IPS DF 19.7 (cell line): Measurements from ENCODE around the gene GLCCI1.

Experiments
- DNase-seq: peaks from one replicate; pipeline ENCODE4 v3.0.0-alpha.2; 2013; ENCODE audit warnings: low read depth, low spot score

Gene GLCCI1

DNA sequence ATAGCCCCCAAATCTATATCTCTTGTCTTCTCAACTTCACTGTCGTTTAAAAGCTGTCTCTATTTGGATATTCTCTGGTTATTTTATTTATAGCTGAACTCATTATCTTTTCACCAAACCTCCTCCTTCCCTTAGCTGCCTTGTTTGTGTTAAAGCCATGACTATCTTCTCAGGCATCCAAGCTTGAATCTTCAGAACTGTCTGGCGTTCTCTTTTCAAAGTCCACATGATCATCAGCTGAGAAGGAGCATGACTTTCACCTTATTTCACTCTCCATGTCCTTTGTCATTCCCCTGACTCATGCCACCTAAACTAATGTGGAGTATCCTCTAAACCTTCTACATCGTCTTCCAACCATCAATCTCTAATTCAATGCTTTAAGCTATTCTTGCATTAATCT is 5.7 kb upstream of the GLCCI1 start:
- no peak for DNase-seq

DNA sequence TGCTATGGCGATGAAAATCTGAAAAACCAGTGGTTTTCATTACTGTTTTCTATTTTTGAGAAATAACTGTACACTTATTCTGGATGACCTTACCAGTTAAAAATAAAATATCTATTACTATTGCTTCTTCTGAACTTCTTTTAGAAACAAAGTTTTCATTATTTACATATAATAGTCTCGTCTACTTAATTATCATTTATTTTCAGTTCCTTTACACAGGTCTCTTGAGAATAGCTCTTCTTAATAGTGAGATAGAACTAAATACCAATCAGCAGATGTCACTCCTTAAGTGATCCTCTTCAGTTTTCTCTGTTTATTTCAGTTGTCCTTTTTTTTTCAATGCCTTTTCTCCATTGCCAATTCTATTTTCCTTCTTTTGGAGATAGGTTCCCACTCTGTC is 4.3 kb upstream of the GLCCI1 start:
- no peak for DNase-seq

DNA sequence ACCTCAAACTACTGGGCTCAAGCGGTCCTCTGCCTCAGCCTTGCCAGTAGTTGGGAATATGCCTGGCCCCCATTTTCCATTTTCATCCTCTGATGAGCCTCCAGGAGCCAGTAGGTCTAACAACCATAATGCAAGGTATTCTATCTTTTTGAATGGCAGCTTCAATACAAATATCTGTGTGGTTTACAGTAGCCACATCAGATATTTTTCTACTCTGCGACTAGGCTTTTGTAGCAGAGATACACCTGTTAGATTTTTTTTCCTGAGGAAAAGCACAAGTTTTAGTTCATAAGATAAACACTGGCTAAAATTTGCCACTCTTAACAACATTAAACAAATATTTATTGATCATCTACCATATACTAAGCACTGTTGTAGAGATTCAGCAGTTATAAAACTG is 3.9 kb upstream of the GLCCI1 start:
- DNase-seq, result no peak

GRCh38 chr7:7965301-7965700 is 3.3 kb upstream of the GLCCI1 start:
- no peak for DNase-seq

GRCh38 chr7:7966141-7966734 is 2.4 kb upstream of the GLCCI1 start:
- no peak for DNase-seq

GRCh38 chr7:7967886-7968543 is 581 bp upstream of the GLCCI1 start:
- DNase-seq, result no peak

DNA sequence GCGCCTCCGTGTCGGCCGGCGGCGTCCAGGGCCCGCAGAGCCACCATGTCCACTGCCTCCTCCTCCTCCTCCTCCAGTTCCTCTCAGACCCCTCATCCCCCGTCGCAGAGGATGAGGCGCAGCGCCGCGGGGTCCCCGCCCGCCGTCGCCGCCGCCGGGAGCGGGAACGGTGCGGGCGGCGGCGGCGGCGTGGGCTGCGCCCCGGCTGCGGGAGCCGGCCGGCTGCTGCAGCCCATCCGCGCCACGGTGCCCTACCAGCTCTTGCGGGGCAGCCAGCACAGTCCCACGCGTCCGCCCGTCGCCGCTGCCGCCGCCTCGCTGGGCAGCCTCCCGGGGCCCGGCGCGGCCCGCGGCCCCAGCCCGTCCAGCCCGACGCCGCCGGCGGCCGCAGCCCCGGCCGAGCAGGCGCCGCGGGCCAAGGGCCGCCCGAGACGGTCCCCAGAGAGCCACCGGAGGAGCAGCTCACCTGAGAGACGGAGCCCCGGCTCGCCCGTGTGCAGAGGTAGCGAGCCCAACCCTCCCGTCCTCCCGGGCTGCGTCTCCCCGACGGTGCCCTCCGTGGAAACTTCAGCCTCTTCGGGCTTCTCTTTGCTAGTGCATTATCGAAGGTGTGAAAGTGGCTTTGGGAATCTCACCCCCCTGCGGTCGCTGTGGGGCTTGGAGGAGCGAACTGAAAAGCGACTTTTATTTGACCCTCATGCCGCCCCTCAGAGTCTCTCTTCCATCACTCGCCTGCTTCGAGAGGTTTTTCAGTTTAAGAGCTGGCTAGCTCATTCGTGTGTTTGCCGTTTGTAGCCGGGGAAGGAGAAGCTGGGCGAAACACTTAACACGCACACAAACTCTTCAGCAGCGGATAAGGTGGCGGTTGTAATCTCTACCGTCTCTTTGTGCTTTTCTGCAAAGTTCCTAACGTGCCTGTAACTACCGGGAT is 975 bp downstream of the GLCCI1 start:
- DNase-seq, result no peak

DNA sequence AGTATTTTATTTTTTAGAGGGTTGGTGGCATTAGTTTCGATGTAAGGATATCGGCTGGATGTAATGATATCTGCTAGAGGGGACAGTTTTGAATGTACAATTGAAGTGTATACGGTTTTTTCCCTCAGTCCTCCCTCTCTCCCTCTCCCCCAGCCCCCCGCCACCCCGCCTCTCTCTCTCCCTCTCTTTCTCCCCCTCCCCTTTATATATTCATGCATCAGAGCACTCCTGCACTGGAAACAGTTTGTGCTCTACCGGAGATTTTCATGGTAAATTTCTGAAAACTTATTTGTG is 1.6 kb downstream of the GLCCI1 start:
- no peak for DNase-seq

DNA sequence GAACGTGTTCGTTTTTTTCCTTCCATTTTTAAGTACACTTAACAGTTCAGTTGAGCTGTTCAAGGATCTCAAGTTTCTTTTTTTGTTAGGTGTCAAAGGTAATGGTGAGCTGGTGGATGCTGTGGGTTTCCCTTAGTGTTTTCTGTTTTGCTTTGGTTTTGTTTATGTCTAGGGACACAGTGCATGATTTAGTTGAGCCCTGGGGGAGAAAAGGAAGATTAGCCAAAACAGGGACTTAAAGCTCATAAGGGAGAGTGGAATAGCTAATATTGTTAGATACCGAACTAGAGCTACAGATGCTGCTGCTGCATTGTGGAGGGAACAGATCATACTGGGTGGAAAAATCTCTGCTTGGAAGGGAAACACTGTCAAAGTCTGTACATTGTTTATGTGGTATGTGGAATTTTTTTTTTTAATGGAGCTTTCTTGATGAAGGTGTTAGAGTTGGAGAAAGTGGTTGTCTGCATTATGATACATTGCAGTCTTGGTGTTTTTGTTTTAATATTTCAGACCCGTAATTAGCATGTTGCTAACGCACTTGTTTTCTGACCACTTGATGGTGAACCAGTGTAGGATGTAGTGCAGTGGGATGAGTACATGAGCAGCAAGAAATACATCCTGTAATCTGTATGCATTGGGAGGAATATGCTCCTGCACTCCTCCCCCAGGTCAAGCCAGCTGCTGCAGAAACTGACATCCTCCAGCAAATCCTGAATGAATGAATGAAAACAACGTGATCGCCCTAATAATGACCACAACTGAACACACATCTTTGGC is 2.1 kb downstream of the GLCCI1 start:
- no peak for DNase-seq

DNA sequence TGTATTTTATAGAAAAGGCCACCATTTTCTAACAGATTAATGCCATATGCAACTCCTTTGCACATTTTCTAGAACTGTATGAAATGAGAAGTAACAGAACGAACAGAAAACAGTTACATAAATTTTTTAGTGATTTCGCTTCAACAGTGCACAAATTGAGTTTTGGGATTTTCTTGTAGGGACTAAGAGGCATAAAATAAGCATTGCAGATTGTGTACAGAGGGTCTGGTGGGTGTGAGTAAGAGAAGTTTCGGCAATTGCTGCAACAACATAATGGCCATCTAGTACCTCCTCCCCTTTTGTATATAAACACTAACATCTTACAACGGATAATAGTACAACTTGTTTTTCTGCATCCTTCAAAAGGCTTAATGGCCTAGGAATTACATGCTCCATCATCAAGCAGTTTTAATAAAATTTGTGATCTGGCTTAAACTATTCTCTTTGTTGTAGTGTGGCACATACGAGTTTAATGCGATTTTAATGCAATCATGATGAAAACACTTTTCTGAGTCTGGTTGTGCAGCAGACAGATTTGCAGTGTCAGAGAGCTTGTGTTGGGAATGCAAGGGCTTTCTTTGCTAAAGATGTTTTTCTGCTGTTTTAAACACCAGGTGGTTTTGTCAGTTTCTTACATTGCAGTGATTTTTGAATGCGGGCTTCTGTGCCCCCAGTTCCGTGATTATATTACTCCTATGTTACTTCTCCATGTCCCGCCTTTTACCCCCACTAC is 2.9 kb downstream of the GLCCI1 start:
- no peak for DNase-seq

- DNase-seq, result no peak
Measured at GRCh38 chr7:7972128-7972527, 3.5 kb downstream of the GLCCI1 start.

GRCh38 chr7:7972922-7973594 is 4.5 kb downstream of the GLCCI1 start:
- no peak for DNase-seq

DNA sequence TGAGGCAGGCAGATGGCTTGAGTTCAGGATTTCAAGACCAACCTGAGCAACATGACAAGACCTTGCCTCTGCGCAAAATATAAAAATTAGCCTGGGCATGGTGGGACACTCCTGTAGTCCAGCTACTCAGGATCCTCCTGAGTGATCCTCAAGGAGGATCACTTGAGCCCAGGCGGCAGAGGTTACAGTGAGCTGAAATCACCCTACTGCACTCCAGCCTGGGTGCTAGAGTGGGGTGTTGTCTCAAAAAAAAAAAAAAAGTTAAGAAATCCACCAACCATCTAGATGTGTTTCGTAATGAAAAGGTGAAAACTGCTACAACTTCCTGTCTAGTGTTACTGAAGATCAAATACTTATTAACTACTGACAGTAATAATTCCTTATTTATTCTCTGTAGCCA is 8.1 kb downstream of the GLCCI1 start:
- no peak for DNase-seq

GRCh38 chr7:7977774-7978173 is 9.2 kb downstream of the GLCCI1 start:
- no peak for DNase-seq

GRCh38 chr7:7978860-7979259 is 10.3 kb downstream of the GLCCI1 start:
- no peak for DNase-seq

DNA sequence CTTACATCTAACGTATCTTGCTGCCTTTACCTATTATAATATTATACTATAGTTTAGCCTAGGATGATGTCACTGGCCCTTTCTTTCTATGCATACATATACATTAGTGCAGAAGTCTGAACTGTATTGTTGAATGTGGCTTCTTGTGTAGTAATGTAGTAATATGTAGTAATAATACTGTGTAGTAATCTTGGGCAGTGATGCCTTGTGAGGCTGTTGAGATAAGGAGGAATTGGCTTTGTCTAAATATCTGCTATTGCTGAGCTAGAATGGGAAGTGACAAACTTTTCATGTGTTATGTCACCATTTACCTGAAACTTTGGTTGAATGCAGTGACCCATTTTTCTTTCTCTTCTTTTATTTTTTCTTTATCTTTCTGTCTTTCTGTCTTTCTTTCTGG is 11.0 kb downstream of the GLCCI1 start:
- DNase-seq, result no peak

GRCh38 chr7:7980134-7980533 is 11.5 kb downstream of the GLCCI1 start:
- DNase-seq, result no peak

DNA sequence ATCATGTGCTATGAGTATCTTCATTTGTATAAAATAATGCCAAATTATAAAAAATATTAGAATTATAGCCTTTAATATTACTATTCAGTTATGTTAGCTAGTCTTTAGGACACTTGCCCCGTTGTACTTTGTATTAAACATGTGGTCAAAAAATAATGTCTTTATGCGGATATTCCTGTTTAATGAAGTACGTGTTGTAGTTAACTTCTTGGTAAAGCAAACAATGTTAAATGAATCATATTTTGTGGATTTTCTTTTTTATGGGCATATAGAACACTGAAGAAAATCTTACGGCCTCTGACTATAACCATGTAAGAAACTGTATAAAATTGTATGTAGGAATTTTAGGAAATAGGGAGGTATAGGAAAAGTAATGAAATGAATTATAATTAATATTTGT is 14.3 kb downstream of the GLCCI1 start:
- no peak for DNase-seq

GRCh38 chr7:7984424-7984823 is 15.8 kb downstream of the GLCCI1 start:
- no peak for DNase-seq

DNA sequence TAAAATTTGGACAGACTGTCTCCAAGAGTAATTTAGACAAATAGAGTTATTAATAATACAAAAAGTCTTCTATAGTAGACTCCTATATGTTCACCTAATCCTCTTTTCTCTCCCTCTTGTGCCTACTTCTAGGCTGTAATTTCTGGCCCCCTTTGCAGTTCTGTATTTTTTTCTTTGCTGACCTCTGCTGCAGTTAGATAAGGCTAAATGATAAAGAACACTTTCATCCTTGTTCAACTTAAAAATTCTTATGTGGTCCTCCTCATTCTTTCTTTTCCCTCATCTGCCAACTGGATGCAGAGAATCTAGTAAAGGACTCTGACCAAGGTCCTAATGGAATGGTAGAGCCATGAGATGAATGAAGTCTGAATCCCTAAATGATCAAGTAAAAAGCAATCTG is 20.1 kb downstream of the GLCCI1 start:
- DNase-seq, result no peak

DNA sequence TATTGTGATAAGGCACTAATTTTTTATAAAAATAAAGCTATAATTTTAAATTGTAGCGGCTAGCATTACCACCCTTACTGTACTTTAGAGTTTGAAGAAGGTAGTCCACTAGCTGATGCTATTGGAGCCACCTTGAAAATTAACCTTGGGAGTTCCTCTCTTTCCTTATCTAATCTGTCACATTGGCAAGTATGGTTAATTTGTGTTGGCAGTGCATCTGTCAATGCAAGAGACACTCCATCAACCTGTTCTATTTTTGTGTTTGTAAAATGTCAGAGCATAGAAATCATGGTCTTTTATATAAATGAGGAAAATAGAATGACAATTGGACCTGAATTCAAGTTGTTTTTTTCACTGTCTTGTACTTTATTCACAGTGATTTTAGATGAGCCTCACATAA is 20.5 kb downstream of the GLCCI1 start:
- DNase-seq, result no peak
